ENCODE results near the gene CDK17.

GRCh38 chr12:96314723-96315122 lies 85.5 kb downstream of the CDK17 start:
- TF ChIP-seq NRF1 (IDR thresholded peaks at IDR 0.05; ENCODE audit: low read depth, low read length) (no peak), USF2 (IDR thresholded peaks at IDR 0.05; ENCODE audit: borderline replicate concordance, low read depth, low read length) (no peak), CTCF (IDR thresholded peaks at IDR 0.05) (no peak), RFX5 (IDR thresholded peaks at IDR 0.05; ENCODE audit: low read length) (no peak), RAD21 (IDR thresholded peaks at IDR 0.05; ENCODE audit: low read length) (no peak), EZH2phosphoT487 (IDR thresholded peaks at IDR 0.05; ENCODE audit: borderline replicate concordance, low read depth) (no peak), GABPA (IDR thresholded peaks at IDR 0.05; ENCODE audit: low read depth) (no peak), POLR2AphosphoS5 (IDR thresholded peaks at IDR 0.05; ENCODE audit: low read depth, low read length) (no peak), FOXM1 (IDR thresholded peaks at IDR 0.05; ENCODE audit: low read depth) (no peak), MAX (IDR thresholded peaks at IDR 0.05; ENCODE audit: low read depth) (no peak)
